Dendritic cell treated with granulocyte-macrophage colony-stimulating factor and Interleukin-4, amounts not matched to agents 40 ng/mL and 50 ng/mL, for 4 days (primary cell): Measurements from ENCODE around the gene NNAT.

Experiments
- H3K27ac Mint-ChIP-seq: one replicate; pipeline ENCODE4 v1.8.0; 2022; ENCODE audit warnings: mild to moderate bottlenecking, mixed read lengths
- H3K27me3 Mint-ChIP-seq: one replicate; pipeline ENCODE4 v1.8.0; 2022; ENCODE audit warnings: mild to moderate bottlenecking, mixed read lengths
- H3K36me3 Mint-ChIP-seq: one replicate; pipeline ENCODE4 v1.8.0; 2022; ENCODE audit warnings: low read depth, mixed read lengths
- H3K4me1 Mint-ChIP-seq: one replicate; pipeline ENCODE4 v1.8.0; 2022; ENCODE audit warnings: low read depth, mixed read lengths
- H3K4me3 Mint-ChIP-seq: one replicate; pipeline ENCODE4 v1.8.0; 2022; ENCODE audit warnings: mild to moderate bottlenecking, moderate library complexity, mixed read lengths
- H3K9me3 Mint-ChIP-seq: one replicate; pipeline ENCODE4 v1.8.0; 2022; ENCODE audit warnings: mixed read lengths
- intact Hi-C: fragments of 100-400 bp; cut with micrococcal nuclease; formaldehyde crosslinking; loops from one replicate; pipeline ENCODE4 v1.15.0; 2022

NNAT gene

GRCh38 chr20:37510226-37510625 lies 10.8 kb upstream of the NNAT start:
- intact Hi-C loops: no loop called here
- Mint-ChIP-seq H3K27ac (no peak overlapping the region), H3K4me1 (no peaks in the 10 kb centered on the region), H3K9me3 (no peaks in the 10 kb centered on the region), H3K27me3 (no peaks in the 10 kb centered on the region), H3K36me3 (peaks cover 18% of the 10 kb centered on the region), H3K4me3 (no peak overlapping the region)

- no peaks in the 10 kb centered on the region for H3K27me3 Mint-ChIP-seq
- H3K36me3 Mint-ChIP-seq: peaks cover 31% of the 10 kb centered on the region
- H3K27ac Mint-ChIP-seq: no peak overlapping the region
- intact Hi-C loops: no loop called here
- no peaks in the 10 kb centered on the region for H3K9me3 Mint-ChIP-seq
- no peak overlapping the region for H3K4me3 Mint-ChIP-seq
- no peaks in the 10 kb centered on the region for H3K4me1 Mint-ChIP-seq
Observed at GRCh38 chr20:37511610-37512275, 9.3 kb upstream of the NNAT start.

- Mint-ChIP-seq H3K36me3 (peaks cover 53% of the 10 kb centered on the region), H3K27me3 (no peaks in the 10 kb centered on the region), H3K9me3 (no peaks in the 10 kb centered on the region), H3K4me1 (peaks cover 5% of the 10 kb centered on the region), H3K4me3 (no peak overlapping the region), H3K27ac (no peak overlapping the region)
- intact Hi-C loops: no loop called here
Observed at GRCh38 chr20:37513779-37514359, 7.2 kb upstream of the NNAT start.

- peaks cover 71% of the 10 kb centered on the region for H3K36me3 Mint-ChIP-seq
- H3K4me1 Mint-ChIP-seq: peaks cover 12% of the 10 kb centered on the region
- intact Hi-C loops: no loop called here
- peaks cover 2% of the 10 kb centered on the region for H3K27me3 Mint-ChIP-seq
- no peaks in the 10 kb centered on the region for H3K9me3 Mint-ChIP-seq
- no peak overlapping the region for H3K4me3 Mint-ChIP-seq
- no peak overlapping the region for H3K27ac Mint-ChIP-seq
Observed at GRCh38 chr20:37515876-37516275, 5.2 kb upstream of the NNAT start.

GRCh38 chr20:37516811-37517750 lies 4.0 kb upstream of the NNAT start:
- Mint-ChIP-seq H3K4me3 (no peak overlapping the region), H3K27me3 (peaks cover 13% of the 10 kb centered on the region), H3K36me3 (peaks cover 84% of the 10 kb centered on the region), H3K4me1 (peaks cover 19% of the 10 kb centered on the region), H3K9me3 (no peaks in the 10 kb centered on the region), H3K27ac (no peak overlapping the region)
- intact Hi-C loops: no loop called here

- peaks cover 91% of the 10 kb centered on the region for H3K36me3 Mint-ChIP-seq
- intact Hi-C loops: no loop called here
- H3K4me3 Mint-ChIP-seq: no peak overlapping the region
- peaks cover 19% of the 10 kb centered on the region for H3K27me3 Mint-ChIP-seq
- H3K27ac Mint-ChIP-seq: no peak overlapping the region
- H3K4me1 Mint-ChIP-seq: peaks cover 25% of the 10 kb centered on the region
- no peaks in the 10 kb centered on the region for H3K9me3 Mint-ChIP-seq
Observed at GRCh38 chr20:37518059-37518458, 3.0 kb upstream of the NNAT start.

- Mint-ChIP-seq H3K9me3 (no peaks in the 10 kb centered on the region), H3K36me3 (peaks cover 93% of the 10 kb centered on the region), H3K4me3 (no peak overlapping the region), H3K4me1 (peaks cover 31% of the 10 kb centered on the region), H3K27ac (no peak overlapping the region), H3K27me3 (peaks cover 21% of the 10 kb centered on the region)
- intact Hi-C loops: no loop called here
Observed at GRCh38 chr20:37518606-37519507, 2.2 kb upstream of the NNAT start.

GRCh38 chr20:37519508-37520418 lies 1.3 kb upstream of the NNAT start:
- H3K9me3 Mint-ChIP-seq: no peaks in the 10 kb centered on the region
- H3K27ac Mint-ChIP-seq: no peak overlapping the region
- peaks cover 40% of the 10 kb centered on the region for H3K4me1 Mint-ChIP-seq
- H3K4me3 Mint-ChIP-seq: no peak overlapping the region
- peaks cover 21% of the 10 kb centered on the region for H3K27me3 Mint-ChIP-seq
- intact Hi-C loops: no loop called here
- H3K36me3 Mint-ChIP-seq: peaks cover 92% of the 10 kb centered on the region

GRCh38 chr20:37520419-37520955 lies 563 bp upstream of the NNAT start:
- Mint-ChIP-seq H3K27me3 (peaks cover 21% of the 10 kb centered on the region), H3K4me1 (peaks cover 47% of the 10 kb centered on the region), H3K4me3 (no peak overlapping the region), H3K27ac (no peak overlapping the region), H3K36me3 (peaks cover 92% of the 10 kb centered on the region), H3K9me3 (no peaks in the 10 kb centered on the region)
- intact Hi-C loops: no loop called here

- peaks cover 21% of the 10 kb centered on the region for H3K27me3 Mint-ChIP-seq
Observed at GRCh38 chr20:37522260-37523011, 1.4 kb downstream of the NNAT start.

GRCh38 chr20:37523012-37523391 lies 2.0 kb downstream of the NNAT start:
- Mint-ChIP-seq H3K27ac (no peak overlapping the region), H3K4me3 (no peak overlapping the region), H3K4me1 (peaks cover 58% of the 10 kb centered on the region), H3K27me3 (peaks cover 21% of the 10 kb centered on the region), H3K9me3 (no peaks in the 10 kb centered on the region), H3K36me3 (peaks cover 84% of the 10 kb centered on the region)
- intact Hi-C loops: no loop called here

More at GRCh38 chr20:37522260-37523011, 1.4 kb downstream of the NNAT start:
- intact Hi-C loops: no loop called here
- Mint-ChIP-seq H3K36me3 (peaks cover 84% of the 10 kb centered on the region), H3K4me1 (peaks cover 59% of the 10 kb centered on the region), H3K27ac (no peak overlapping the region), H3K9me3 (no peaks in the 10 kb centered on the region), H3K4me3 (no peak overlapping the region)
